Kidney epithelial cell (primary cell): ENCODE measurements around the gene MACC1. TPM values are rescaled to one million over a fixed set of nuclear protein-coding genes. Genes with fewer than 3 reads are reported as not detected.
"Not testable (repeated sequence)": the region's sequence is repeated elsewhere in the genome, so short reads cannot be mapped to it uniquely, and the experiment has no call there.

Experiments used
- DNase-seq: peaks from one replicate; pipeline ENCODE4 v3.0.0-alpha.2; 2010; ENCODE audit warnings: low read depth
- H3K27me3 ChIP-seq: 2 replicates; pipeline ENCODE4 v1.6.0; 2011; ENCODE audit warnings: low read length; ENCODE audit not compliant: control insufficient read depth, insufficient read depth
- H3K36me3 ChIP-seq: 2 replicates; pipeline ENCODE4 v1.5.1; 2011; ENCODE audit warnings: low read length; ENCODE audit not compliant: control insufficient read depth, insufficient read depth
- H3K4me3 ChIP-seq: 2 replicates; pipeline ENCODE4 v1.5.1; 2011; ENCODE audit warnings: low read depth, mild to moderate bottlenecking, control low read depth, low read length
- CTCF ChIP-seq: IDR thresholded peaks from 2 replicates; pipeline ENCODE4 v1.5.1; 2011; ENCODE audit warnings: mild to moderate bottlenecking, moderate library complexity, low read length, control low read depth, inconsistent platforms; ENCODE audit not compliant: insufficient read depth, poor library complexity, severe bottlenecking
- total RNA-seq: library from RNA; depleted of rRNA; stranded (reverse); fragments of >200 nt; gene quantifications from 2 replicates; pipeline ENCODE4 v1.2.3, GENCODE V29; 2015

The MACC1 gene
- total RNA-seq, 1 donor from 2014 or later, result 57.5 TPM

GRCh38 chr7:20208651-20209307 lies 8.4 kb downstream of the MACC1 start:
- DNase-seq, result no peak
- no peaks in the 10 kb centered on the region for H3K27me3 ChIP-seq
- TF ChIP-seq CTCF, result no peak
- H3K36me3 ChIP-seq, result no peaks in the 10 kb centered on the region
- H3K4me3 ChIP-seq, result no peak overlapping the region

GRCh38 chr7:20207811-20208210 lies 9.4 kb downstream of the MACC1 start:
- DNase-seq, H3K36me3 ChIP-seq, H3K4me3 ChIP-seq, H3K27me3 ChIP-seq: not testable (repeated sequence)

GRCh38 chr7:20206104-20206896 lies 10.9 kb downstream of the MACC1 start:
- H3K36me3 ChIP-seq, result no peaks in the 10 kb centered on the region
- H3K4me3 ChIP-seq, result no peak overlapping the region
- no peaks in the 10 kb centered on the region for H3K27me3 ChIP-seq
- TF ChIP-seq CTCF, result no peak
- DNase-seq, result no peak

GRCh38 chr7:20203316-20203715 lies 13.9 kb downstream of the MACC1 start:
- H3K36me3 ChIP-seq, result no peaks in the 10 kb centered on the region
- H3K4me3 ChIP-seq, result no peak overlapping the region
- no peak for DNase-seq
- H3K27me3 ChIP-seq, result no peaks in the 10 kb centered on the region
- TF ChIP-seq CTCF, result no peak

- H3K27me3 ChIP-seq, result no peaks in the 10 kb centered on the region
- no peak for TF ChIP-seq CTCF
Measured at GRCh38 chr7:20201380-20201779, 15.8 kb downstream of the MACC1 start.

GRCh38 chr7:20200971-20201370 lies 16.2 kb downstream of the MACC1 start:
- no peaks in the 10 kb centered on the region for H3K36me3 ChIP-seq
- no peak for TF ChIP-seq CTCF
- no peak for DNase-seq
- H3K27me3 ChIP-seq, result no peaks in the 10 kb centered on the region
- no peak overlapping the region for H3K4me3 ChIP-seq

More at GRCh38 chr7:20201380-20201779, 15.8 kb downstream of the MACC1 start:
- no peak for DNase-seq
- no peaks in the 10 kb centered on the region for H3K36me3 ChIP-seq
- no peak overlapping the region for H3K4me3 ChIP-seq
